HUDEP-2 (cell line): ENCODE results near the gene CD55.

Experiments
- DNase-seq, 76 experiments: peaks; one replicate each; lab custom pipeline; 2025; ENCODE audit not compliant: unreplicated experiment in 76 of 76; lab: John Stamatoyannopoulos, UW

CD55 gene

GRCh38 chr1:207355513-207356295, 34.2 kb downstream of the CD55 start:
- no peak for DNase-seq

- DNase-seq, result no peak
These were observed 39.6 kb downstream of the CD55 start for GRCh38 chr1:207361029-207361428.

GRCh38 chr1:207361889-207362288, 40.4 kb downstream of the CD55 start:
- DNase-seq, result no peak

GRCh38 chr1:207362962-207363860, 41.7 kb downstream of the CD55 start:
- DNase-seq, result peak in 45 of 76 experiments; percentile 1 to 93 (median 59)

- no peak for DNase-seq
These were observed 42.4 kb downstream of the CD55 start for GRCh38 chr1:207363871-207364270.

GRCh38 chr1:207364614-207365013, 43.1 kb downstream of the CD55 start:
- DNase-seq, result no peak

- no peak for DNase-seq
These were observed 43.6 kb downstream of the CD55 start for GRCh38 chr1:207365063-207365462.

GRCh38 chr1:207366022-207366421, 44.5 kb downstream of the CD55 start:
- no peak for DNase-seq

GRCh38 chr1:207388721-207389120, 67.2 kb downstream of the CD55 start:
- no peak for DNase-seq

- DNase-seq, result peak in 1 of 76 experiments; percentile 10
These were observed 68.4 kb downstream of the CD55 start for GRCh38 chr1:207389728-207390464.

GRCh38 chr1:207393610-207394009, 72.1 kb downstream of the CD55 start:
- DNase-seq, result peak in 8 of 76 experiments; percentile 10 to 30 (median 17)

GRCh38 chr1:207396168-207396746, 74.8 kb downstream of the CD55 start:
- no peak for DNase-seq

- DNase-seq, result no peak
These were observed 76.0 kb downstream of the CD55 start for GRCh38 chr1:207397525-207397926.

GRCh38 chr1:207398986-207399385, 77.5 kb downstream of the CD55 start:
- no peak for DNase-seq

GRCh38 chr1:207401578-207401977, 80.1 kb downstream of the CD55 start:
- DNase-seq, result no peak

GRCh38 chr1:207402744-207403143, 81.3 kb downstream of the CD55 start:
- no peak for DNase-seq

GRCh38 chr1:207404849-207405525, 83.5 kb downstream of the CD55 start:
- peak in 25 of 76 experiments; percentile 3 to 63 (median 26) for DNase-seq

GRCh38 chr1:207405814-207406213, 84.3 kb downstream of the CD55 start:
- DNase-seq, result no peak

- no peak for DNase-seq
These were observed 86.3 kb downstream of the CD55 start for GRCh38 chr1:207407655-207408260.
